ENCODE results near the gene ATP5ME.

Gene ATP5ME

DNA sequence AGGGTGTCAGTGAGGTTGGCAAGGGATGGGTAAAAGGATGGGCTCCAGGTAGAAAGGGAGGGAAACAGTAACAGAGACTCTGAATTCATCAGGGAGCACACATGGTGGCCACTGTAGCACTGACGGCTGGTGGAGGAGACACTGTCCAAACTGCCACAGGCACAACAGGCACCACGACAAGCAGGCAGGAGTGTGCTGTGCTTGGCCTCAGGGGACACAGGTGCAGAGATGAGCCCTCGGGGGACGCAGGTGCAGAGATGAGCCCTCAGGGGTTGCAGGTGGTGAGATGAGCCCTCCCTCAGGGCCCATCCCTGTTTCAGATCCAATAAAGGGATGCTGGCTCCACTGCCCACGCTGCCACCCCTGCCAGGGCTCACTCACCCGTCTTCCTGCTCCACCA is 41.1 kb downstream of the ATP5ME start:
- in situ Hi-C loops (cut with HindIII; ENCODE audit: low pct_ligation_motif_present, low sequenced_read_pairs): no loop called here
- H3K4me3 ChIP-seq (ENCODE audit: low read depth, low read length): no peak overlapping the region
- TF ChIP-seq CTCF (IDR thresholded peaks at IDR 0.05; ENCODE audit: low read depth, low read length, missing control alignments): no peak
- no peak for DNase-seq
- H3K27ac ChIP-seq: no peak overlapping the region
- peaks cover 7% of the 10 kb centered on the region for H3K27me3 ChIP-seq (replicated peaks)
- H3K36me3 ChIP-seq (replicated peaks): no peaks in the 10 kb centered on the region

- TF ChIP-seq CTCF (IDR thresholded peaks at IDR 0.05; ENCODE audit: low read depth, low read length, missing control alignments): no peak
- H3K36me3 ChIP-seq (replicated peaks): no peaks in the 10 kb centered on the region
- no peak for DNase-seq
- peaks cover 3% of the 10 kb centered on the region for H3K27me3 ChIP-seq (replicated peaks)
- in situ Hi-C loops (cut with HindIII; ENCODE audit: low pct_ligation_motif_present, low sequenced_read_pairs): no loop called here
- H3K4me3 ChIP-seq (ENCODE audit: low read depth, low read length): no peak overlapping the region
- H3K27ac ChIP-seq: no peak overlapping the region
These were observed 41.8 kb downstream of the ATP5ME start for GRCh38 chr4:632196-632790.

- peaks cover 3% of the 10 kb centered on the region for H3K27me3 ChIP-seq (replicated peaks)
- DNase-seq: no peak
- TF ChIP-seq CTCF (IDR thresholded peaks at IDR 0.05; ENCODE audit: low read depth, low read length, missing control alignments): no peak
- H3K36me3 ChIP-seq (replicated peaks): no peaks in the 10 kb centered on the region
- in situ Hi-C loops (cut with HindIII; ENCODE audit: low pct_ligation_motif_present, low sequenced_read_pairs): no loop called here
- no peak overlapping the region for H3K4me3 ChIP-seq (ENCODE audit: low read depth, low read length)
- H3K27ac ChIP-seq: no peak overlapping the region
These were observed 43.4 kb downstream of the ATP5ME start for GRCh38 chr4:630656-631055.

DNA sequence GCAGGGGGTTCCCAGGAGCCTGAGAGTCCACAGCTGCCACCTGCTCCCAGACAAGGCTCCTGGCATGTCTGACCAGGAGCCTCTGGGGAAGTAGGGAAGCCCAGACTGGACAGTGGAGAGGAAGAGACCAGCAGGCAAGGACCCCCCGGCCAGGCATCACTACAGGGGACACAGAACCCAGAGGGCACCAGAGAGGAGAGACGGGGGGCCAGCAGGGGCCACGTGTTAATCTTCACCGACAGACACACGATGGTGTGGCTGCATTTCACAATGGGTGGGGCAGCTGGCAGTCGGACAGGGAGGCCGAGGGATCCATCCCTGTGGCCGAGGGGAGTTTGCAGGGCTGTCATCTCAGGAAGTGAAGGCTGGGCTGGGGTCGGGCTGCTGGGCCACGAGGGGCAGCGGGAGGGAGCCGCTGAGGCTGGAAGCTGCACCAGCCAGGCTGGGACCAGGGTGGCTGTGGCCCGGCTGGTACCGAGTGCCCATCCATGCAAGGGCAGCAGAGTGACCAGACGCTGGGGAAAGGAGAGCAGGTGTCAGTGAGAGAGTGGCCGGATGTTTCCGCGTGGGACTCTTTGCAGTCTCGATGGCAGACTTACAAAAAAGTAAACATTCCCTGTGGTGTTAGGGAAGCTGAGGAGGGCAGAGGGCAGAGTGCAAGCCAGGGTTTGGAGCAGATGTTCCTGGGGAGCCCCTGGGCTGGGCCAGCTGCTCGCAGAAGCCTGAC is 44.0 kb downstream of the ATP5ME start:
- Histone ChIP-seq H3K36me3 (replicated peaks) (no peaks in the 10 kb centered on the region), H3K27me3 (replicated peaks) (peaks cover 3% of the 10 kb centered on the region), H3K27ac (no peak overlapping the region), H3K4me3 (ENCODE audit: low read depth, low read length) (no peak overlapping the region)
- no peak for TF ChIP-seq CTCF (IDR thresholded peaks at IDR 0.05; ENCODE audit: low read depth, low read length, missing control alignments)
- in situ Hi-C loops (cut with HindIII; ENCODE audit: low pct_ligation_motif_present, low sequenced_read_pairs): no loop called here
- no peak for DNase-seq

GRCh38 chr4:629636-629914 is 44.5 kb downstream of the ATP5ME start:
- TF ChIP-seq CTCF (IDR thresholded peaks at IDR 0.05; ENCODE audit: low read depth, low read length, missing control alignments): no peak
- H3K27ac ChIP-seq: no peak overlapping the region
- H3K27me3 ChIP-seq (replicated peaks): peaks cover 3% of the 10 kb centered on the region
- no peak for DNase-seq
- H3K4me3 ChIP-seq (ENCODE audit: low read depth, low read length): no peak overlapping the region
- in situ Hi-C loops (cut with HindIII; ENCODE audit: low pct_ligation_motif_present, low sequenced_read_pairs): no loop called here
- H3K36me3 ChIP-seq (replicated peaks): no peaks in the 10 kb centered on the region
